Endothelial cell of umbilical vein (primary cell): Measurements from ENCODE around the gene CCRL2. TPM values are rescaled to one million over a fixed set of nuclear protein-coding genes. Genes with fewer than 3 reads are reported as not detected.

Experiments
- BruUV-seq: library from RNA; stranded (reverse); fragments of 400-500 nt; replicated peaks from 2 replicates; lab custom pipeline; 2021; lab: Mats Ljungman, UMichigan
- CTCF ChIA-PET: fragments of 300-600, 350-600 bp; sonication (Branson Sonifier 250); formaldehyde crosslinking; loops from one replicate; lab custom pipeline; 2021; ENCODE audit warnings: antibody characterized with exemption, inconsistent platforms; lab: Charles Lee
- POLR2A ChIA-PET: fragments of 300-600, 350-600 bp; sonication (Branson Sonifier 250); formaldehyde crosslinking; loops from one replicate; lab custom pipeline; 2021; ENCODE audit warnings: antibody characterized with exemption, inconsistent platforms; lab: Charles Lee
- DNase-seq: peaks from one replicate; pipeline ENCODE4 v3.0.0-alpha.2; 2011; ENCODE audit warnings: low read depth, low spot score
- FAIRE-seq: peaks from 2 replicates; lab custom pipeline; 2011; peaks lifted over from hg19 to GRCh38; lab: Jason Lieb, UNC
- H2AFZ ChIP-seq: 2 replicates; pipeline ENCODE4 v1.6.0; 2012; ENCODE audit warnings: low read depth, low read length, control low read depth, inconsistent platforms
- H3K27ac ChIP-seq: 2 replicates; pipeline ENCODE4 v1.5.1; 2011; ENCODE audit warnings: low read depth, mild to moderate bottlenecking, control low read depth, low read length, moderate library complexity; ENCODE audit not compliant: insufficient read depth
- H3K27me3 ChIP-seq, 2 experiments: 2 replicates each; pipeline versions ENCODE4 v1.6.0 to v1.6.1; 2011; ENCODE audit warnings: low read length in 2 of 2, mixed read lengths in 1 of 2; ENCODE audit not compliant: control insufficient read depth in 2 of 2, insufficient read depth in 2 of 2
- H3K36me3 ChIP-seq, 2 experiments: 2 replicates in 1 of 2; 3 replicates in 1 of 2; pipeline ENCODE4 v1.5.1; 2011; ENCODE audit warnings: low read length in 2 of 2, mild to moderate bottlenecking in 1 of 2, moderate library complexity in 1 of 2; ENCODE audit not compliant: control insufficient read depth in 2 of 2, insufficient read depth in 2 of 2; ENCODE audit errors: extremely low read depth in 1 of 2
- H3K4me1 ChIP-seq: 3 replicates; pipeline ENCODE4 v1.5.1; 2011; ENCODE audit warnings: mild to moderate bottlenecking, low read length; ENCODE audit not compliant: control insufficient read depth, insufficient read depth; ENCODE audit errors: extremely low read depth
- H3K4me2 ChIP-seq: 2 replicates; pipeline ENCODE4 v1.6.1; 2011; ENCODE audit warnings: low read length, control low read depth, mixed read lengths; ENCODE audit not compliant: insufficient read depth
- H3K4me3 ChIP-seq, 3 experiments: fragments of 200-600 bp in 1 of 3; sonication (generic), shearing (Covaris generic) in 1 of 3; replicated peaks in 1 of 3; 2 replicates each; pipeline ENCODE4 v1.5.1; 2011 to 2016; ENCODE audit warnings: control low read depth in 3 of 3, low read length in 3 of 3, mild to moderate bottlenecking in 2 of 3, inconsistent platforms in 1 of 3, low read depth in 1 of 3, moderate library complexity in 1 of 3; ENCODE audit not compliant: insufficient read depth in 1 of 3
- H3K79me2 ChIP-seq: 2 replicates; pipeline ENCODE4 v1.6.0; 2012; ENCODE audit warnings: low read length, inconsistent platforms; ENCODE audit not compliant: control insufficient read depth, insufficient read depth
- H3K9ac ChIP-seq: replicated peaks from 2 replicates; pipeline ENCODE3; 2011; ENCODE audit warnings: low read length, control low read depth; ENCODE audit not compliant: insufficient read depth; ENCODE audit errors: extremely low read depth
- H3K9me1 ChIP-seq: replicated peaks from 3 replicates; pipeline ENCODE4 v1.6.0; 2011; ENCODE audit warnings: mild to moderate bottlenecking, low read length; ENCODE audit not compliant: control insufficient read depth, insufficient read depth; ENCODE audit errors: extremely low read depth
- H3K9me3 ChIP-seq: replicated peaks from 2 replicates; pipeline ENCODE4 v1.5.1; 2012; ENCODE audit warnings: low read length, inconsistent platforms; ENCODE audit not compliant: control insufficient read depth, insufficient read depth
- H4K20me1 ChIP-seq: replicated peaks from 2 replicates; pipeline ENCODE3; 2011; ENCODE audit warnings: mild to moderate bottlenecking, low read length; ENCODE audit not compliant: control insufficient read depth, insufficient read depth; ENCODE audit errors: extremely low read depth
- FOS ChIP-seq: IDR thresholded peaks from 2 replicates; pipeline ENCODE4 v1.6.1; 2011; ENCODE audit warnings: mild to moderate bottlenecking, low read length, moderate library complexity, borderline replicate concordance; ENCODE audit not compliant: insufficient read depth
- JUN ChIP-seq: IDR thresholded peaks from 2 replicates; pipeline ENCODE4 v1.6.1; 2011; ENCODE audit warnings: borderline replicate concordance, low read depth; ENCODE audit not compliant: insufficient read length, insufficient read depth
- MYC ChIP-seq: IDR thresholded peaks from one replicate; pipeline ENCODE4 v1.6.1; 2011; ENCODE audit warnings: mild to moderate bottlenecking, low read depth, low read length
- POLR2A ChIP-seq: IDR thresholded peaks from 2 replicates; pipeline ENCODE4 v1.6.1; 2012; ENCODE audit warnings: low read depth, mild to moderate bottlenecking, control low read depth, low read length
- POLR2AphosphoS5 ChIP-seq: IDR thresholded peaks from 2 replicates; pipeline ENCODE4 v1.6.1; 2012; ENCODE audit warnings: low read depth, mild to moderate bottlenecking, control low read depth, low read length, moderate library complexity; ENCODE audit not compliant: insufficient read depth
- dilution Hi-C: fragments of 300-500 bp; cut with MboI; formaldehyde crosslinking; loops from one replicate; pipeline ENCODE4 v1.15.0; 2019; ENCODE audit warnings: low sequenced_read_pairs; ENCODE audit not compliant: extremely low pct_ligation_motif_present
- intact Hi-C: fragments of 100-400 bp; cut with micrococcal nuclease; formaldehyde crosslinking; loops from one replicate; pipeline ENCODE4 v1.10.0; 2022
- polyA plus RNA-seq, 4 experiments: library from polyadenylated mRNA; depleted of rRNA in 3 of 4; stranded (reverse) in 3 of 4; unstranded in 1 of 4; fragments of >200 nt; gene quantifications; 2 replicates each; pipeline versions ENCODE4 v1.2.1 to v1.2.3, GENCODE V29; 2011 to 2012; ENCODE audit warnings: missing spikeins in 1 of 4
- total RNA-seq: library from RNA; stranded (reverse); gene quantifications from 2 replicates; pipeline ENCODE4 v1.2.3, GENCODE V29; 2021
- TF ChIP-seq, protein P1 (sequence below): IDR thresholded peaks from 2 replicates; pipeline ENCODE4 v1.6.1; 2011; ENCODE audit not compliant: insufficient read depth, insufficient read length
- TF ChIP-seq, protein P2 (sequence below), 2 donors: IDR thresholded peaks; 1 replicate in 1 of 2; 2 replicates in 1 of 2; pipeline ENCODE4 v1.5.1; 2011; ENCODE audit warnings: low read length in 2 of 2, mild to moderate bottlenecking in 2 of 2, moderate library complexity in 2 of 2, control low read depth in 1 of 2, inconsistent platforms in 1 of 2, low read depth in 1 of 2; ENCODE audit not compliant: insufficient read depth in 1 of 2; ENCODE audit errors: extremely low read depth in 1 of 2

Gene CCRL2
- total and polyA plus RNA-seq, 2 donors (not counting 3 experiments of a cell fraction or from before 2014, with no cell fraction given) = 6.4 to 6.6 TPM

DNA sequence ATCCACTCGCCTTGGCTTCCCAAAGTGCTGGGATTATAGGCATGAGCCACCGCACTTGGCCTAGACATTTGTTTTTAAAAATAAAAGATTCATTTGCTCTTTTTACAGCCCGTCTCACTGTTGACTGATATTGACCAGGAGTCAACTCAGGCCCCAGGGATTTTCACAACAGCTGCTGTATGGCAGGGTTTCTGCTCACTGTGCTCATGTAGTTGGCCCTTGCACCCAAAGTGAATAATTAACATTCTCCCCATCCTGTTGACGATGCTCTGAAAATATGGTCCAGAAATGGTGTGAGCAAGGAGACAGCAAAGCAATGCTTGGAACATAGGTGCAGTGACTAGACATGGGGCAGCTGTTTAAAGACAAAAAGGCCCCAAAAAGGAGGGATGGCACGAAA is 39.2 kb upstream of the CCRL2 start:
- Histone ChIP-seq H4K20me1 (no peaks in the 10 kb centered on the region), H3K4me2 (no peak overlapping the region), H3K36me3 (no peaks in the 10 kb centered on the region), H3K79me2 (no peaks in the 10 kb centered on the region), H3K9ac (no peak overlapping the region), H2AFZ (no peak overlapping the region), H3K27me3 (peaks cover 8 to 14% of the 10 kb centered on the region in 2 experiments), H3K9me3 (no peaks in the 10 kb centered on the region), H3K4me3 (no peak overlapping the region), H3K9me1 (no peaks in the 10 kb centered on the region), H3K27ac (no peak overlapping the region), H3K4me1 (no peaks in the 10 kb centered on the region)
- CTCF ChIA-PET = interaction anchor here (4.0 to 6.1 kb wide), 2 partner anchors 10 to 92 kb away, joined by 32 to 45 read pairs; no protein-coding TSS in a partner anchor
- no TSS peak for BruUV-seq
- dilution Hi-C loops (no loop called here), intact Hi-C loops (no loop called here)
- no peak for FAIRE-seq
- POLR2A ChIA-PET = no interaction called here
- no peak for DNase-seq
- TF ChIP-seq JUN (no peak), MYC (no peak), POLR2A (no peak), POLR2AphosphoS5 (no peak)
- TF ChIP-seq, protein P1, sequence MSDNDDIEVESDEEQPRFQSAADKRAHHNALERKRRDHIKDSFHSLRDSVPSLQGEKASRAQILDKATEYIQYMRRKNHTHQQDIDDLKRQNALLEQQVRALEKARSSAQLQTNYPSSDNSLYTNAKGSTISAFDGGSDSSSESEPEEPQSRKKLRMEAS = no peak

DNA sequence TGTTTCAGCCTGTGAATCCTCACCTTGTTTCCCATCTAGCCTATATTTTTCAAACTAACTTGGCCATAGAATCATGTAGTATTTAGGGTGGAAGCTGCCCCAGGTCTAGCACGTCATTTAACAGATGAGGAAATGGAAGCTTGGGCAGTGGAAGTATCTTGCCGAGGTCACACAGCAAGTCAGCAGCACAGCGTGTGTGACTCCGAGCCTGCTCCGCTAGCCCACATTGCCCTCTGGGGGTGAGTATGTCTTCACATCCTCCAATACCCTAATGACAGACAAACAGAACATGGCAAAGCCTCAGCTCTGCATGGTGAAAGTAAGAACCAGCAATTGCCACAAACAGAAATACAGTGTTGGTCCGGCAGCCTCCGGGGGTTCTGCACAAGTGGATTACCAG is 38.5 kb upstream of the CCRL2 start:
- Histone ChIP-seq H3K9me3 (no peaks in the 10 kb centered on the region), H3K4me1 (no peaks in the 10 kb centered on the region), H3K79me2 (no peaks in the 10 kb centered on the region), H3K4me2 (no peak overlapping the region), H3K27ac (no peak overlapping the region), H3K9me1 (no peaks in the 10 kb centered on the region), H4K20me1 (no peaks in the 10 kb centered on the region), H3K36me3 (no peaks in the 10 kb centered on the region), H3K9ac (no peak overlapping the region), H2AFZ (no peak overlapping the region), H3K27me3 (peaks cover 9 to 14% of the 10 kb centered on the region in 2 experiments), H3K4me3 (no peak overlapping the region)
- dilution Hi-C loops (no loop called here), intact Hi-C loops (no loop called here)
- POLR2A ChIA-PET = no interaction called here
- no TSS peak for BruUV-seq
- CTCF ChIA-PET = interaction anchor here (1.0 to 6.1 kb wide), 5 partner anchors 9 to 430 kb away, joined by 3 to 45 read pairs (median 4); no protein-coding TSS in a partner anchor
- FAIRE-seq (no peak), DNase-seq (no peak)
- TF ChIP-seq FOS (no peak), POLR2AphosphoS5 (no peak), JUN (no peak), MYC (no peak)
- TF ChIP-seq, protein P2, sequence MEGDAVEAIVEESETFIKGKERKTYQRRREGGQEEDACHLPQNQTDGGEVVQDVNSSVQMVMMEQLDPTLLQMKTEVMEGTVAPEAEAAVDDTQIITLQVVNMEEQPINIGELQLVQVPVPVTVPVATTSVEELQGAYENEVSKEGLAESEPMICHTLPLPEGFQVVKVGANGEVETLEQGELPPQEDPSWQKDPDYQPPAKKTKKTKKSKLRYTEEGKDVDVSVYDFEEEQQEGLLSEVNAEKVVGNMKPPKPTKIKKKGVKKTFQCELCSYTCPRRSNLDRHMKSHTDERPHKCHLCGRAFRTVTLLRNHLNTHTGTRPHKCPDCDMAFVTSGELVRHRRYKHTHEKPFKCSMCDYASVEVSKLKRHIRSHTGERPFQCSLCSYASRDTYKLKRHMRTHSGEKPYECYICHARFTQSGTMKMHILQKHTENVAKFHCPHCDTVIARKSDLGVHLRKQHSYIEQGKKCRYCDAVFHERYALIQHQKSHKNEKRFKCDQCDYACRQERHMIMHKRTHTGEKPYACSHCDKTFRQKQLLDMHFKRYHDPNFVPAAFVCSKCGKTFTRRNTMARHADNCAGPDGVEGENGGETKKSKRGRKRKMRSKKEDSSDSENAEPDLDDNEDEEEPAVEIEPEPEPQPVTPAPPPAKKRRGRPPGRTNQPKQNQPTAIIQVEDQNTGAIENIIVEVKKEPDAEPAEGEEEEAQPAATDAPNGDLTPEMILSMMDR (IDR thresholded peaks at IDR 0.05; ENCODE audit: extremely low read depth in 1 of 2, insufficient read depth in 1 of 2, low read depth in 1 of 2, low read length in 2 of 2) = no peak
